HCT116 (cell line): Measurements from ENCODE around the gene KIAA1143. TPM values are rescaled to one million over a fixed set of nuclear protein-coding genes. Genes with fewer than 3 reads are reported as not detected.

Experiments
- ATAC-seq: fragments of 200-7000 bp; cut with Tn5 transposase; 2 replicates; pipeline ENCODE4 v1.9.1; 2020; ENCODE audit warnings: mild to moderate bottlenecking, moderate library complexity
- BruUV-seq: library from RNA; stranded (reverse); fragments of 400-500 nt; replicated peaks from 2 replicates; lab custom pipeline; 2021; lab: Mats Ljungman, UMichigan
- CTCF ChIA-PET: fragments of 300-600 bp; sonication (Branson Sonifier 250); formaldehyde crosslinking; loops from one replicate; lab custom pipeline; 2021; ENCODE audit warnings: antibody characterized with exemption; lab: Charles Lee
- POLR2A ChIA-PET: fragments of 300-600, 350-600 bp; sonication (Branson Sonifier 250); formaldehyde crosslinking; loops from one replicate; lab custom pipeline; 2021; ENCODE audit warnings: antibody characterized with exemption; lab: Charles Lee
- RAD21 ChIA-PET, 2 experiments: fragments of 300-600 bp; sonication (Branson Sonifier 250); formaldehyde crosslinking; loops; one replicate each; lab custom pipeline; 2023; ENCODE audit warnings: low total read pairs in 2 of 2; ENCODE audit not compliant: uncharacterized antibody in 2 of 2, unreplicated experiment in 2 of 2, low non-redundant PET in 1 of 2; lab: Charles Lee
- DNase-seq: peaks from one replicate; pipeline ENCODE4 v3.0.0-alpha.2; 2010; ENCODE audit warnings: low read depth, low spot score
- H2AFZ ChIP-seq: fragments of 200-600 bp; shearing (Covaris generic), sonication (generic); 2 replicates; pipeline ENCODE4 v1.6.1; 2017; ENCODE audit warnings: low read depth, mixed run types, mixed read lengths, antibody characterized with exemption, low read length; ENCODE audit not compliant: poor library complexity, severe bottlenecking
- H3K27ac ChIP-seq: 2 replicates; pipeline ENCODE4 v1.5.1; 2012; ENCODE audit warnings: low read depth, low read length
- H3K27me3 ChIP-seq: fragments of 200-600 bp; sonication (generic); 2 replicates; pipeline ENCODE4 v1.6.1; 2016; ENCODE audit warnings: mixed run types, low read length, mixed read lengths; ENCODE audit not compliant: insufficient read depth
- H3K36me3 ChIP-seq, 2 experiments: fragments of 200-500 bp in 1 of 2; fragments of 200-600 bp in 1 of 2; sonication (Bioruptor generic) in 1 of 2; sonication (generic) in 1 of 2; 2 replicates each; pipeline versions ENCODE4 v1.5.1 to v1.6.1; 2014 to 2016; ENCODE audit warnings: low read length in 2 of 2, inconsistent platforms in 1 of 2, mixed read lengths in 1 of 2, mixed run types in 1 of 2; ENCODE audit not compliant: insufficient read depth in 2 of 2, control insufficient read depth in 1 of 2
- H3K4me1 ChIP-seq, 2 experiments: fragments of 200-600 bp in 1 of 2; sonication (generic) in 1 of 2; 2 replicates each; pipeline versions ENCODE4 v1.5.1 to v1.6.1; 2012 to 2017; ENCODE audit warnings: low read length in 2 of 2, inconsistent platforms in 1 of 2, mild to moderate bottlenecking in 1 of 2, mixed read lengths in 1 of 2, mixed run types in 1 of 2, moderate library complexity in 1 of 2; ENCODE audit not compliant: insufficient read depth in 2 of 2, control insufficient read depth in 1 of 2
- H3K4me2 ChIP-seq: fragments of 200-600 bp; sonication (generic); 2 replicates; pipeline ENCODE4 v1.6.1; 2017; ENCODE audit warnings: mixed run types, low read length, mixed read lengths
- H3K4me3 ChIP-seq, 2 experiments: fragments of 200-600 bp in 1 of 2; sonication (generic) in 1 of 2; replicated peaks in 1 of 2; 2 replicates each; pipeline ENCODE4 v1.5.1; 2011 to 2016; ENCODE audit warnings: low read length in 2 of 2, control low read depth in 1 of 2, low read depth in 1 of 2, mild to moderate bottlenecking in 1 of 2, mixed read lengths in 1 of 2, mixed run types in 1 of 2
- H3K79me2 ChIP-seq: fragments of 200-600 bp; sonication (generic); 2 replicates; pipeline ENCODE4 v1.6.1; 2017; ENCODE audit warnings: mild to moderate bottlenecking, mixed run types, low read length, moderate library complexity, mixed read lengths; ENCODE audit not compliant: insufficient read depth
- H3K9ac ChIP-seq: fragments of 200-600 bp; sonication (generic); 2 replicates; pipeline ENCODE4 v1.6.1; 2016; ENCODE audit warnings: low read length, mixed read lengths
- H3K9me2 ChIP-seq: fragments of 200-600 bp; sonication (generic), shearing (Covaris generic); 2 replicates; pipeline ENCODE4 v1.6.1; 2017; ENCODE audit warnings: mixed run types, mild to moderate bottlenecking, moderate library complexity; ENCODE audit not compliant: insufficient read depth
- H3K9me3 ChIP-seq, 2 experiments: fragments of 200-500 bp in 1 of 2; fragments of 200-600 bp in 1 of 2; sonication (Bioruptor generic) in 1 of 2; sonication (generic) in 1 of 2; 2 replicates each; pipeline ENCODE4 v1.6.1; 2014 to 2017; ENCODE audit warnings: low read length in 2 of 2, mixed read lengths in 2 of 2, inconsistent platforms in 1 of 2, low read depth in 1 of 2, mild to moderate bottlenecking in 1 of 2, mixed run types in 1 of 2, moderate library complexity in 1 of 2; ENCODE audit not compliant: control insufficient read depth in 1 of 2, insufficient read depth in 1 of 2
- H4K20me1 ChIP-seq: fragments of 200-600 bp; sonication (generic), shearing (Covaris generic); 2 replicates; pipeline ENCODE4 v1.6.1; 2017; ENCODE audit warnings: mixed run types, mild to moderate bottlenecking, moderate library complexity; ENCODE audit not compliant: insufficient read depth
- POLR2AphosphoS5 ChIP-seq: IDR thresholded peaks from 2 replicates; pipeline ENCODE4 v1.6.1; 2011; ENCODE audit warnings: mild to moderate bottlenecking, low read depth, low read length, moderate library complexity
- SP1 ChIP-seq: IDR thresholded peaks from 2 replicates; pipeline ENCODE4 v1.6.1; 2012; ENCODE audit warnings: low read depth
- SRF ChIP-seq: IDR thresholded peaks from 2 replicates; pipeline ENCODE4 v1.6.1; 2012; ENCODE audit warnings: low read depth
- intact Hi-C: fragments of 100-400 bp; cut with micrococcal nuclease; formaldehyde crosslinking; loops from 2 replicates; pipeline ENCODE4 v1.10.0; 2022
- total RNA-seq: library from RNA; stranded (reverse); gene quantifications from one replicate; pipeline ENCODE4 v1.2.1, GENCODE V29; 2021; ENCODE audit not compliant: unreplicated experiment
- TF ChIP-seq, protein P1 (sequence below): IDR thresholded peaks from 2 replicates; pipeline ENCODE4 v1.6.1; 2012

Gene KIAA1143
- total RNA-seq, 1 experiment from 2014 or later: 32.2 TPM

- Histone ChIP-seq H3K27ac (peak within 1 kb of the TSS; percentile 46; the same call in 1 of the 2 replicates), H2AFZ (peak within 1 kb of the TSS; percentile 84), H3K4me3 (peak within 1 kb of the TSS; percentile 54 to 66), H3K4me1 (no peaks in the 10 kb centered on the region), H3K9me2 (no peaks in the 10 kb centered on the region), H3K27me3 (no peaks in the 10 kb centered on the region), H3K4me2 (peak within 1 kb of the TSS; percentile 71), H3K9me3 (peaks cover 12 to 15% of the 10 kb centered on the region in 2 experiments; a peak in 3 of 4 replicates), H3K79me2 (no peaks in the 10 kb centered on the region), H3K36me3 (no peaks in the 10 kb centered on the region), H4K20me1 (no peaks in the 10 kb centered on the region), H3K9ac (peak within 1 kb of the TSS; percentile 52)
- ChIA-PET CTCF (no interaction called here), RAD21 (no interaction called here), POLR2A (no interaction called here)
- TSS peak; percentile 62 for BruUV-seq
- intact Hi-C loops: no loop called here
- DNase-seq: peak; percentile 66
- ATAC-seq: peak; percentile 93
- TF ChIP-seq SP1 (no peak), SRF (peak; percentile 72), POLR2AphosphoS5 (peak; percentile 41; the same call in 1 of the 2 replicates)
- TF ChIP-seq, protein P1, sequence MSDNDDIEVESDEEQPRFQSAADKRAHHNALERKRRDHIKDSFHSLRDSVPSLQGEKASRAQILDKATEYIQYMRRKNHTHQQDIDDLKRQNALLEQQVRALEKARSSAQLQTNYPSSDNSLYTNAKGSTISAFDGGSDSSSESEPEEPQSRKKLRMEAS: peak; percentile 35; the same call in 1 of the 2 replicates
These were observed 48.9 kb downstream of the KIAA1143 start, which contains the start of gene ZNF502 for GRCh38 chr3:44712455-44713075. ZNF502 (plus strand) TSS chr3:44712660; CDS start chr3:44720262, 7,602 bp downstream.

Other genes with a start within 250 kb of the KIAA1143 start
- not detected for gene ZKSCAN7, start 206.4 kb downstream of the KIAA1143 start, total RNA-seq
- gene ZNF660, start 176.7 kb downstream of the KIAA1143 start, total RNA-seq: not detected
- gene ZNF197, start 136.6 kb downstream of the KIAA1143 start, total RNA-seq: 16.5 TPM
- gene ZNF35, start 112.9 kb downstream of the KIAA1143 start, total RNA-seq: 7.9 TPM
- gene ZNF502, start 49.0 kb downstream of the KIAA1143 start, total RNA-seq: 1.5 TPM
- 0.12 TPM for gene ZNF501, start 32.0 kb downstream of the KIAA1143 start, total RNA-seq
- 20.9 TPM for gene KIF15, start 175 bp upstream of the KIAA1143 start, total RNA-seq
- 13.9 TPM for gene TMEM42, start 100.3 kb upstream of the KIAA1143 start, total RNA-seq
- gene TGM4, start 113.0 kb upstream of the KIAA1143 start, total RNA-seq: not detected
- 61.1 TPM for gene ZDHHC3, start 214.6 kb upstream of the KIAA1143 start, total RNA-seq
- 72.6 TPM for gene EXOSC7, start 214.6 kb upstream of the KIAA1143 start, total RNA-seq